ENCODE data around the gene AFF1.

The AFF1 gene

GRCh38 chr4:86934771-86935565 lies at the start of gene AFF1:
Gene AFF1 (plus strand): TSS chr4:86935011. CDS start chr4:86948534, 13,523 bp downstream.
- DNase-seq (ENCODE audit: low read depth) = peak; percentile 83

GRCh38 chr4:86890790-86891189 lies 44.0 kb upstream of the AFF1 start:
- no peak for DNase-seq (ENCODE audit: low read depth)

GRCh38 chr4:86891762-86892635 lies 42.8 kb upstream of the AFF1 start, which contains the start of gene C4orf36:
Gene C4orf36 (minus strand): TSS chr4:86892422. CDS start chr4:86891520, 902 bp downstream.
- DNase-seq (ENCODE audit: low read depth) = no peak

- no peak for DNase-seq (ENCODE audit: low read depth)
Measured at GRCh38 chr4:86892636-86892960, 42.2 kb upstream of the AFF1 start.

GRCh38 chr4:86893136-86893535 lies 41.7 kb upstream of the AFF1 start:
- no peak for DNase-seq (ENCODE audit: low read depth)

GRCh38 chr4:86894455-86894854 lies 40.4 kb upstream of the AFF1 start:
- DNase-seq (ENCODE audit: low read depth) = no peak

- DNase-seq (ENCODE audit: low read depth) = no peak
Measured at GRCh38 chr4:86895692-86896488, 38.9 kb upstream of the AFF1 start.

- DNase-seq (ENCODE audit: low read depth) = no peak
Measured at GRCh38 chr4:86896596-86896995, 38.2 kb upstream of the AFF1 start.

- no peak for DNase-seq (ENCODE audit: low read depth)
Measured at GRCh38 chr4:86898562-86898961, 36.2 kb upstream of the AFF1 start.

GRCh38 chr4:86901864-86902263 lies 32.9 kb upstream of the AFF1 start:
- DNase-seq (ENCODE audit: low read depth) = no peak

- no peak for DNase-seq (ENCODE audit: low read depth)
Measured at GRCh38 chr4:86908251-86908657, 26.6 kb upstream of the AFF1 start.

- no peak for DNase-seq (ENCODE audit: low read depth)
Measured at GRCh38 chr4:86909546-86910295, 25.1 kb upstream of the AFF1 start.

GRCh38 chr4:86910369-86910768 lies 24.4 kb upstream of the AFF1 start:
- DNase-seq (ENCODE audit: low read depth) = no peak

- no peak for DNase-seq (ENCODE audit: low read depth)
Measured at GRCh38 chr4:86910820-86911684, 23.8 kb upstream of the AFF1 start.

GRCh38 chr4:86916392-86916791 lies 18.4 kb upstream of the AFF1 start:
- no peak for DNase-seq (ENCODE audit: low read depth)

GRCh38 chr4:86917212-86918039 lies 17.4 kb upstream of the AFF1 start:
- DNase-seq (ENCODE audit: low read depth) = no peak

GRCh38 chr4:86918539-86919072 lies 16.2 kb upstream of the AFF1 start:
- no peak for DNase-seq (ENCODE audit: low read depth)

- no peak for DNase-seq (ENCODE audit: low read depth)
Measured at GRCh38 chr4:86919561-86920223, 15.1 kb upstream of the AFF1 start.
